BE2C (cell line): ENCODE data around the gene ADH7.

Source experiments
- DNase-seq: peaks from one replicate; pipeline ENCODE4 v3.0.0-alpha.2; 2020
- H3K27me3 ChIP-seq: fragments of 250-450 bp; sonication (Bioruptor Pico); 2 replicates; pipeline ENCODE4 v1.5.1; 2020; ENCODE audit warnings: mild to moderate bottlenecking
- H3K36me3 ChIP-seq: fragments of 250-450 bp; sonication (Bioruptor Pico); 2 replicates; pipeline ENCODE4 v1.5.1; 2020; ENCODE audit warnings: mild to moderate bottlenecking
- H3K4me1 ChIP-seq: fragments of 250-450 bp; sonication (Bioruptor Pico); 2 replicates; pipeline ENCODE4 v1.5.1; 2020
- H3K4me3 ChIP-seq: 2 replicates; pipeline ENCODE4 v1.5.1; 2011; ENCODE audit warnings: low read depth, low read length
- H3K9me3 ChIP-seq: fragments of 250-450 bp; sonication (Bioruptor Pico); 2 replicates; pipeline ENCODE4 v1.5.1; 2020
- TF ChIP-seq, protein P1 (sequence below): IDR thresholded peaks from 2 replicates; pipeline ENCODE4 v1.5.1; 2012; ENCODE audit warnings: mild to moderate bottlenecking, low read depth, low read length

ADH7 gene

DNA sequence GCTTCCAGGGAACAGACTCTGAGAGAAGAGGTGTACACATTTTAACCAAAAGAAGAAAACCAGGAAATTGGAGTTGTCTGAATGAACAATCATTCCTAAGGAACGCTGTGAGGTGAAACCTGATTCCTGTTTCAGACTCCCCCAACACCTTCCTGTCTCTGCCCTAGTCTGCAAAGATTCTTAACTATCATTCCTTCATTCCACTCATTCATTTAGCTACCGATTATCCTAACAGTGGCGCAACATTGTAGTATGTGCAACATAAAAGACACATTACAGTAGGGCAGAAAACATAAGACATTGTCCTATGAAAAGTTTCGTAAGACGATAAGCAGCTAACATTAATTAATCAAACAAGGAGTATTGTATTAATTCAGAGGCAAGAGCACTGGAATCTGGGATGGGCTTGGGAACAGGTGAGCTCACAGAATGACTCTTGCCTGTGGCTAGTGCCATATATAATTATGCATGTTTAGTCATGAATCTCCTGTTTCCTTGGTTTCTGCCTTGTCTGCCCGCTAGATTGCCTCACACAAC, 23.8 kb upstream of the ADH7 start:
- DNase-seq, result no peak
- H3K27me3 ChIP-seq, result 0 out of 2 replicates have a peak, but pooled peaks cover 2% of the 10 kb centered on the region
- TF ChIP-seq, protein P1, sequence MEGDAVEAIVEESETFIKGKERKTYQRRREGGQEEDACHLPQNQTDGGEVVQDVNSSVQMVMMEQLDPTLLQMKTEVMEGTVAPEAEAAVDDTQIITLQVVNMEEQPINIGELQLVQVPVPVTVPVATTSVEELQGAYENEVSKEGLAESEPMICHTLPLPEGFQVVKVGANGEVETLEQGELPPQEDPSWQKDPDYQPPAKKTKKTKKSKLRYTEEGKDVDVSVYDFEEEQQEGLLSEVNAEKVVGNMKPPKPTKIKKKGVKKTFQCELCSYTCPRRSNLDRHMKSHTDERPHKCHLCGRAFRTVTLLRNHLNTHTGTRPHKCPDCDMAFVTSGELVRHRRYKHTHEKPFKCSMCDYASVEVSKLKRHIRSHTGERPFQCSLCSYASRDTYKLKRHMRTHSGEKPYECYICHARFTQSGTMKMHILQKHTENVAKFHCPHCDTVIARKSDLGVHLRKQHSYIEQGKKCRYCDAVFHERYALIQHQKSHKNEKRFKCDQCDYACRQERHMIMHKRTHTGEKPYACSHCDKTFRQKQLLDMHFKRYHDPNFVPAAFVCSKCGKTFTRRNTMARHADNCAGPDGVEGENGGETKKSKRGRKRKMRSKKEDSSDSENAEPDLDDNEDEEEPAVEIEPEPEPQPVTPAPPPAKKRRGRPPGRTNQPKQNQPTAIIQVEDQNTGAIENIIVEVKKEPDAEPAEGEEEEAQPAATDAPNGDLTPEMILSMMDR, result no peak
- no peaks in the 10 kb centered on the region for H3K9me3 ChIP-seq
- H3K4me1 ChIP-seq, result no peaks in the 10 kb centered on the region
- H3K4me3 ChIP-seq, result no peak overlapping the region
- no peaks in the 10 kb centered on the region for H3K36me3 ChIP-seq

DNA sequence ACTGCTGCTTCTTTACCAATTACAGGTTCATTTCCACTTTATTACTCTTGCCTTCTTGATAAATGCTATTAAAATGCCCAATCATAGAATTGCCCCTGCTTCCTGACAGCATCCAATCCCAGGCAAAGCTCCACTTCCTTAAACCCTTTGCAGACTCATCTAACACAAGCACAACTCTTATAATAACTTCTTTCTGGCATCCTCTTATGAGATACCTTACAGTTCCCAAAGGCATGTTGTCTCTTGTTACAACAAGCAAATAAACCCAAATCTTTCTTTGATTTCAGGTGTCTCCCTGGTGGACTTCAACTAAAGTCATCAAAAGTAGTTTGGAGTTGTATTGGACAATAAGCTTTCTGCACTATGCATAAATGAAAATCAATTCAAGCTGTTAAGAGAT, 22.5 kb upstream of the ADH7 start:
- Histone ChIP-seq H3K4me3 (no peak overlapping the region), H3K27me3 (no peaks in the 10 kb centered on the region), H3K4me1 (no peaks in the 10 kb centered on the region), H3K36me3 (no peaks in the 10 kb centered on the region), H3K9me3 (no peaks in the 10 kb centered on the region)
- DNase-seq, result no peak
- TF ChIP-seq, protein P1, result no peak

DNA sequence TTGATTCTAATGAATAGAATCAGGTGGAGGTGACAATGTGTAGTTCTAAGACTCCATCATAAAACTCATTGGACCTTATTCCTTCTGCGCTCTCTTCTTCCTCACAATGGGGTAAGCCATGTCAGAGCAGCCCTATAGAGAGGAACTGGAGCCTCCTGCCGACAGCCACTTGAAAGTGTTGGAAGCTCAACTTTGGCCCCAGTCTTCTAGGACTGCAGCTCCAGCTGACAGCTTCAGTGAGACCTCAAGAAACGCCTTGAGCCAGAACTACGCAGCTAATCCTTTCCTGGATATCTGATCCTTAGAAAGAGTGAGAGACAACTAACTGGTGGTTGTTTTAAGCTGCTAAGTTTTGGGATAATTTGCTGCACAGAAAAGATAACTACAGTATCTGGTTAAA, 22.1 kb upstream of the ADH7 start:
- Histone ChIP-seq H3K36me3 (no peaks in the 10 kb centered on the region), H3K9me3 (no peaks in the 10 kb centered on the region), H3K4me1 (no peaks in the 10 kb centered on the region), H3K4me3 (no peak overlapping the region), H3K27me3 (no peaks in the 10 kb centered on the region)
- TF ChIP-seq, protein P1, result 0 out of 2 replicates have a peak, but pooled peaks have one; percentile 13
- no peak for DNase-seq

DNA sequence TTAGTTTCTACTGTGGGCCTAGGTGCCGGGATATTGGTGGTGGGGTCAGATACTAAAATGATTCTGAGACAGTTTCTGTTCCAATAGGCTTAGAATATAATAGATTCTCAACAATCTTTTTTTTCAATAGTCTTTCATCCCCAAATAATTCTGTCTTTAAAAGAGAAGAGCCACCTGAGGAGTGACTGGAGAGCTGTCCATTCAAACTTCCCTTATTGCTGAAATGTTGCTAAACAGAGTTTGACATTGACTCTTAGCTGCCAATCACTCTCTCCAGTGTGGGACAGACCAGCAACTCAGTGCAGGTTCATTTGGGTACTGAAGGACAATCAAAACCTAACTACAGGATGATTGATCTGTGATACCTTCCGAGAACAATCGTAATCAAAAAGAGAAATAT, 12.4 kb upstream of the ADH7 start:
- TF ChIP-seq, protein P1, result no peak
- H3K36me3 ChIP-seq, result no peaks in the 10 kb centered on the region
- H3K4me1 ChIP-seq, result no peaks in the 10 kb centered on the region
- no peaks in the 10 kb centered on the region for H3K27me3 ChIP-seq
- DNase-seq, result no peak
- H3K9me3 ChIP-seq, result 0 out of 2 replicates have a peak, but pooled peaks cover 3% of the 10 kb centered on the region
- H3K4me3 ChIP-seq, result no peak overlapping the region

DNA sequence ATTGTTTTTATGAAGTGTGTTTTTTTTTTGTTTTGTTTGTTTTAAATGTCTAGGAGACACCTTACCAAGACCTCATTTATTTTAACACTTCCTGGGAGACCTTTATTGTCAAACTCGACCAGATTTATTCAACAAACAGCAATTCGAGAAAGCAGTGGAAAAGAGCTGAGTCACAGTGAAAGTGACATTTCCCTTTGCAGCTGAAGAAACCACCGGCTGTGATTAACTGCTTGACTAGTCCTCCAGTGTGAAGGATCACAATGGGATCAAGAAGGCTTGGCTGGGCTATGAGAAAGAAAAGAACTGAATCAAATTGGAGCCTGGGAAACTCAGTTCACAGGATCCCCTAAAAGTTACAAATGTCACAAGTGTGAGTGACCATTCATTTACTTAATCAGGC, 11.9 kb upstream of the ADH7 start:
- no peak for DNase-seq
- no peaks in the 10 kb centered on the region for H3K27me3 ChIP-seq
- no peaks in the 10 kb centered on the region for H3K4me1 ChIP-seq
- TF ChIP-seq, protein P1, result no peak
- 0 out of 2 replicates have a peak, but pooled peaks cover 1% of the 10 kb centered on the region for H3K9me3 ChIP-seq
- H3K4me3 ChIP-seq, result no peak overlapping the region
- H3K36me3 ChIP-seq, result no peaks in the 10 kb centered on the region

DNA sequence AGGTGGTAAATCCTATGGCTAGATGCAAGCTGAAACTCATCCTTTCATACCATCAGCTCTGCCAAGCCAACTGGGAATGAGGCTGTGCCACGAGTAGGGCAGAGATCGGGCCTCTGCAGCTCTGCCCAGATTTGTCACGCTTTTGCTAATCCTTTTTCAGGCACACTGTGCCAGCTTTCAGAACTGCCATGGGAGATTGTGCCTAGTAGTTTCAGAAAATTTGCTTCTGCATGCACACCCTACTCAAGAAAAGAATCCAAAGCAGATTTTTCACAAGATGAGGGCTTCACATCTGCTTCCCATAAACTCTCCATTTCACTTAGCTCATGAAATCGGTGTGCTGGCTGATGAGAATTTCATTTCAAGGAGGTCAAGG, 3.3 kb upstream of the ADH7 start:
- no peaks in the 10 kb centered on the region; the same call in 1 of the 2 replicates for H3K27me3 ChIP-seq
- DNase-seq, result no peak
- TF ChIP-seq, protein P1, result no peak
- H3K4me3 ChIP-seq, result no peak overlapping the region
- H3K4me1 ChIP-seq, result no peaks in the 10 kb centered on the region
- no peaks in the 10 kb centered on the region for H3K36me3 ChIP-seq
- H3K9me3 ChIP-seq, result no peaks in the 10 kb centered on the region
